ENCODE measurements around the gene SRC.

SRC gene

GRCh38 chr20:37351689-37352607 is 6.0 kb downstream of the SRC start:
- DNase-seq = peak; percentile 13

- peak; percentile 4 for DNase-seq
These were observed 6.7 kb downstream of the SRC start for GRCh38 chr20:37352608-37352980.

- DNase-seq = peak; percentile 1
These were observed 7.4 kb downstream of the SRC start for GRCh38 chr20:37353285-37353849.

GRCh38 chr20:37354210-37355195 is 8.6 kb downstream of the SRC start:
- peak; percentile 5 for DNase-seq

DNA sequence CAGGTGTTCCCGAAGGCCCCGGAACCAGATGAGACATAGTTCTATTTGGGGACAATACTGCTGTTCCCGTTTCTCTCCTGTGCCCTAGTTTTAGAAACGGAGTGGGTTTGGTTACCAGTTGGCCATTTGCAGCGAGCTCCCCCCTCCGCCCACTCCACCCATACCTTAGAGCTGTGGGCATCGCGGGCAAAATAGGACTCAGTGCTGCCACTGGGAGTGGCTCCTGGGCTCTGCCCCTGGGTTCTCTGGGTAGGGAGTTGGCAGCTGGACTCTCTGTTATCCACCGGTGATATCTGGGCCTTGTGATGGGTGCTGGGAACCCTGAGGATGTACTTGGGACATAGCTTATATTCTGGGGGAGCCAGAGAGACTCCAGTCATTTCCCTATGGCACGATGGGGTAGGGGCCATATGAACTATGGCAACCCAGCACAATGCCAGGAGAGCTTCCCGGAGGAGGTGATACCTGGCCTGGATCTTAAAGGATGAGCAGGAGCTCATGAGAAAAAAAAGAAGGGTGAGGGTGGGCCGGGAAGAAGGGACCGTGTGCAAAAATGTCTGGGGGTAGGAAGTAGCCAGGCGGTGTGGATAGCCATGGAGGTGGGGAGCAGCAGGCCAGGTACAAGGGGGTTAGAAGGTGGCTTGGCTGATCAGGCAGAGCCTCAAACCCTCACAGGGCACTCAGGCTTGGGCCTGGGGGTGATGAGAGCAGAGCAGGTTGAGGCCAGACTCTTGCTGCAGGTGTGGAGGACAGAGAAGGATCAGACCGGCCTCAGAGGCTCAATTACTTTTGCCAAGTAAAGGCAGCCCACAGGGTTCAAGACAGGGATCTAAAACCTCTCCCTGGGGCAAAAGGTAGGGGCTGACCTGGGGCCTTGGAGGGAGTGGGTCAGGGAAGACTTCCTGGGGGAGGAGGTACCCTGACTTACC is 9.6 kb downstream of the SRC start:
- no peak for DNase-seq

GRCh38 chr20:37356387-37356786 is 10.4 kb downstream of the SRC start:
- DNase-seq = no peak

DNA sequence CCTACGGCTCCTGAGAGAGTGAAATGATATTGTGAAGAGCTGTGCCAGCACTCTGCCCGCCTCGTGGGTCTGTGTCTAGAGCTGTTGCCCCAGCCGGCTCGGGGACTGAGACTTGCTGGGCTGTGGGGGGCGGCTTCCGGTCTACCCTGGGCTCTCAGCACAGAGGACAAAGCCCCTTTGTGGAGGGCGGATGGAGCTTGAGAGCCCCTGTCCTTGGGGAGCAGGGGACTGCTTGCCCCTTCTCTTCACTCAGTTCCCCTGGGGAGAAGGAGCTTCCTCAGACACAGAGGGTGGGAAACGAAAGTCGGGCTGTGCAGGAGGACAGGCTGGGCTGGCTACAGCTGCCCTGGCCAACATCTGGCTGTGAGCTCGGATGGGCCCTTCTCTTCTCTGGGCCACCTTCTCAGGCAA is 11.0 kb downstream of the SRC start:
- DNase-seq = no peak

DNA sequence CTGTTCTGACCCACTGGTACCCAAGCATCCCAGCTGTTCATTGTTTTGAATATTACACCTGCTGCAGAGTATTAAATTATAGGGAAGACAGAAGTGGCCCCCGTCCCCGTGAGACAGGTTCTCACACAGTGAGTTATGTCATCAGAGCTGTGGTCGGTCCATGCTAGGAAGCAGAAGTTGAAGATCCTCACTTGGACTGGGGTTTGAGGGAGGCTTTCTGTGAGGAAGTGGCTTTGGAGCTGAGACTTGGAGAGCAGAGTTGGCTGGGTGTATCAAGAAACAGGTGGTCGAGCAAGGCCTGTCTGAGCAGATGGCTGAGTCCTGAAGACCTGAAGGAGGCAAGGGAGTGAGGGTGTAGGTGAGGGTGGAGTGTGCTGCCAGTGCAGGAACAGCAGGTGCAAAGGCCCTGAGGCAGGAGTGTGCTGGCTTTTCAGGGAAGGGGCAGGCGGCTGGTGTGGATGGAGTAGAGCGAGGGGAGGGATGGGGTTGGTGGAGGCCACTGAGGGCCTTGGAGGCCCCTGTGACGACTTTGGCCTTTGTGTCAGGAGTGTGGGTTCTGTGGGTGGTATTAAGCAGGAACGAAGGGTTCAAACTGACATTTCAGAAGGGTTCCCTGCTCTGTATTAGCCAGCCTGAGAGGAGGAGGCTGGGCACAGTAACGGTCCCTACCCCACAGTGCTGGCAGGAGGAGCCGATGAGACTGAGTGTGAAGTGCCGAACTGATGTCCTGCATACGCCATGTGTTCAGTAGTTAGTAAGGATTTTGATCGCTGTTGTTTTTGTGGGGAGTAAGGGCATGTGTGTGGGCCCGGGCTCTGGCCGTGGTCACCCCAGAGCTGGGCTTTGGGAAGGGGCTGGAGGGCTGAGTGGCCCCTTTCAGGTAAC is 11.8 kb downstream of the SRC start:
- no peak for DNase-seq

GRCh38 chr20:37358366-37359150 is 12.6 kb downstream of the SRC start:
- DNase-seq = no peak

- DNase-seq = no peak
These were observed 13.4 kb downstream of the SRC start for GRCh38 chr20:37359331-37359730.

DNA sequence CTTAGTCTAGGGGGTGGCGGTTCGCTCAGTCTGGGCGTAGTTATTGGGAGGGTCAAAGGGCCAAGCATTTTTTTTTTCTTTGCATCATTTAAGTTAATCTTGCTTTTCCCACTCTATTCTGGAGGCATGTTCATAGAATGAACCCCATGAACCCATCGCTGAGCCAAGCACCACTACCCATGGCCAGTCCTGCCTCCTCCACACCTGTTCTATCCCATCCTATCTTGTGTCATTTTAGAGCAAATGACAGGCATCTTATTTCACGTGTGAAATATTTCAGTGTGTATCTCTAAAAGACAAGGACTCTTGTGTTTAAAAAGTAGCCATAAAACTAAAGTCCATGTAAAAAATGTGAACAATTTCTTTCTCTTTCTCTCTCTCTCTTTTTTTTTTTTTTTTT is 13.9 kb downstream of the SRC start:
- DNase-seq = no peak

- DNase-seq = no peak
These were observed 14.6 kb downstream of the SRC start for GRCh38 chr20:37360391-37361115.

- peak; percentile 4 for DNase-seq
These were observed 15.4 kb downstream of the SRC start for GRCh38 chr20:37361336-37361735.

- peak; percentile 4 for DNase-seq
These were observed 16.4 kb downstream of the SRC start for GRCh38 chr20:37362231-37362792.

DNA sequence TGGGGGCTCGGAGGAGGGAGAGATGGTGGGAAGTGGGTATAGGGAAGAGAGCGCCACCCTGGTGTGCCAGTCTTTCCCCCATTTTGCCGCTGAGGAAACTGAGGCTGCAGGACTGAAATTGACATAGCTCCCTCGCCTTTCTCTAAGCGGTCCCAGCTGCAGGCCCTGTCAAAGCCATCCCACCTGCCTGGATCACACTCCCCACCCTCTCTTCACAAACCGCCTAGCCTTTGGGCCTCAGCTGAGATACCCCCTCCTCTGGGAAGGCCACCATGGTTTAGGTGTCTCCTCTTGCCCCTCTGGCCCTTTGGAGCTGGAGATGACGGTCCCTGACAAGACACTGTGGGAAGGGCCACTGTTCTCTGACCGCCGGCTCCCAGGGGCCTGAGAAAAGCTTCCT is 16.9 kb downstream of the SRC start:
- DNase-seq = no peak

- peak; percentile 8 for DNase-seq
These were observed 17.5 kb downstream of the SRC start for GRCh38 chr20:37363221-37364012.

- peak; percentile 5 for DNase-seq
These were observed 18.3 kb downstream of the SRC start for GRCh38 chr20:37364013-37364926.

All from 8988T (cell line).